Gastroesophageal sphincter (tissue), 4 donors: ENCODE measurements around the gene YWHAE. TPM values are rescaled to one million over a fixed set of nuclear protein-coding genes. Genes with fewer than 3 reads are reported as not detected.

Source experiments
- ATAC-seq: fragments of 150-250 bp; one replicate; pipeline ENCODE4 v1.9.1; 2016; ENCODE audit warnings: mild to moderate bottlenecking, moderate library complexity
- H3K27ac ChIP-seq, 4 donors: fragments of 200-600 bp; sonication (generic) in 3 of 4; 1 replicate in 3 of 4; 2 replicates in 1 of 4; pipeline ENCODE4 v1.5.1; 2016 to 2019
- H3K27me3 ChIP-seq: fragments of 200-600 bp; sonication (generic); one replicate; pipeline ENCODE4 v1.5.1; 2019
- H3K36me3 ChIP-seq, 2 donors: fragments of 200-600 bp; sonication (generic); one replicate each; pipeline ENCODE4 v1.5.1; 2019; ENCODE audit warnings: control low read depth in 1 of 2
- H3K4me1 ChIP-seq, 3 donors: fragments of 200-600 bp; sonication (generic); 1 replicate in 2 of 3; 2 replicates in 1 of 3; pipeline ENCODE4 v1.5.1; 2016 to 2019; ENCODE audit warnings: control low read depth in 2 of 3
- H3K4me3 ChIP-seq, 2 donors: fragments of 200-600 bp; sonication (generic); one replicate each; pipeline ENCODE4 v1.5.1; 2019; ENCODE audit warnings: mild to moderate bottlenecking in 1 of 2, moderate library complexity in 1 of 2
- H3K9me3 ChIP-seq, 3 donors: fragments of 200-600 bp; sonication (generic); one replicate each; pipeline ENCODE4 v1.5.1; 2017 to 2019; ENCODE audit warnings: control low read depth in 2 of 3
- EP300 ChIP-seq: sonication (generic); formaldehyde crosslinking; IDR thresholded peaks from one replicate; pipeline ENCODE4 v1.6.1; 2017; ENCODE audit warnings: antibody characterized with exemption, mild to moderate bottlenecking
- POLR2A ChIP-seq, 2 donors: fragments of 450-650 bp; IDR thresholded peaks; one replicate each; pipeline ENCODE4 v1.6.1; 2017; ENCODE audit warnings: antibody characterized with exemption in 2 of 2, mild to moderate bottlenecking in 2 of 2, moderate library complexity in 1 of 2
- POLR2AphosphoS5 ChIP-seq: sonication (generic); formaldehyde crosslinking; IDR thresholded peaks from one replicate; pipeline ENCODE4 v1.6.1; 2017; ENCODE audit warnings: antibody characterized with exemption
- WGBS, 2 donors: methylation state at CpG; one replicate each; pipeline ENCODE4 v1.1.5; 2018; ENCODE audit warnings: low coverage in 1 of 2; 5-methylcytosine and 5-hydroxymethylcytosine counted together
- total RNA-seq, 4 donors: library from RNA; depleted of rRNA; stranded (reverse); fragments of >200 nt; gene quantifications; one replicate each; pipeline ENCODE4 v1.1.0, GENCODE V29; 2016
- TF ChIP-seq, protein P1 (sequence below), 4 experiments: fragments of 200-600 bp in 2 of 4; fragments of 450-650 bp in 2 of 4; sonication (generic) in 1 of 4; IDR thresholded peaks; one replicate each; pipeline ENCODE4 v1.5.1; 2017 to 2019; ENCODE audit warnings: antibody characterized with exemption in 4 of 4, mild to moderate bottlenecking in 2 of 4, moderate library complexity in 2 of 4

Gene YWHAE
- total RNA-seq, 4 donors from 2014 or later = 359 to 456 (median 398) TPM

DNA sequence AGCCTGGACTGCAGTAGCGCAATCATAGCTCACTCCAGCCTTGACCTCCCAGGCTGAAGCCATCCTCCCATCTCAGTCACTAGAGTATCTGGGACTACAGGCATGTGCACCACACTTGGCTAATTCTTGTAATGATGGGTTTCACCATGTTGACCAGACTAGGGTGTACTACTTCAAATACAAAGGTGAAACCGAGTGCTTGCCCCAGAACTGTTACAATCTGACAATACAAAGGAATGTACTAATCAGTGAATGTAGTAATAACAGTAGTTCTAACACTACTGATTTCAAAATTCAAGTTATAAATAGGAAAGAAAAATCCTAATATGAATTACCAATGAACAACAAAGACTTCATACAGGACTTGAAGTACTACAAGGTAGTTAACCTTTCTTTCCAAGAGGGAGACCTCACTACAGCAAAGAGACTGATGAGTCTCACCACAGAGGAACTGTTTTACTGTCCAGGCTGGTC is 31.6 kb upstream of the YWHAE start:
- TF ChIP-seq POLR2A (IDR thresholded peaks at IDR 0.05) (no peak), POLR2AphosphoS5 (no peak), EP300 (no peak)
- TF ChIP-seq, protein P1, sequence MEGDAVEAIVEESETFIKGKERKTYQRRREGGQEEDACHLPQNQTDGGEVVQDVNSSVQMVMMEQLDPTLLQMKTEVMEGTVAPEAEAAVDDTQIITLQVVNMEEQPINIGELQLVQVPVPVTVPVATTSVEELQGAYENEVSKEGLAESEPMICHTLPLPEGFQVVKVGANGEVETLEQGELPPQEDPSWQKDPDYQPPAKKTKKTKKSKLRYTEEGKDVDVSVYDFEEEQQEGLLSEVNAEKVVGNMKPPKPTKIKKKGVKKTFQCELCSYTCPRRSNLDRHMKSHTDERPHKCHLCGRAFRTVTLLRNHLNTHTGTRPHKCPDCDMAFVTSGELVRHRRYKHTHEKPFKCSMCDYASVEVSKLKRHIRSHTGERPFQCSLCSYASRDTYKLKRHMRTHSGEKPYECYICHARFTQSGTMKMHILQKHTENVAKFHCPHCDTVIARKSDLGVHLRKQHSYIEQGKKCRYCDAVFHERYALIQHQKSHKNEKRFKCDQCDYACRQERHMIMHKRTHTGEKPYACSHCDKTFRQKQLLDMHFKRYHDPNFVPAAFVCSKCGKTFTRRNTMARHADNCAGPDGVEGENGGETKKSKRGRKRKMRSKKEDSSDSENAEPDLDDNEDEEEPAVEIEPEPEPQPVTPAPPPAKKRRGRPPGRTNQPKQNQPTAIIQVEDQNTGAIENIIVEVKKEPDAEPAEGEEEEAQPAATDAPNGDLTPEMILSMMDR (IDR thresholded peaks at IDR 0.05) = no peak
- Histone ChIP-seq H3K4me3 (no peak overlapping the region), H3K4me1 (peaks cover 0 to 36% (median 0%) of the 10 kb centered on the region in 3 donors), H3K36me3 (peaks cover 0 to 82% of the 10 kb centered on the region in 2 donors), H3K27ac (no peak overlapping the region), H3K9me3 (no peaks in the 10 kb centered on the region), H3K27me3 (no peaks in the 10 kb centered on the region)
- 73 to 80% methylated on average over 2 of the region's 2 CpGs for WGBS, 2 donors
- no peak for ATAC-seq

DNA sequence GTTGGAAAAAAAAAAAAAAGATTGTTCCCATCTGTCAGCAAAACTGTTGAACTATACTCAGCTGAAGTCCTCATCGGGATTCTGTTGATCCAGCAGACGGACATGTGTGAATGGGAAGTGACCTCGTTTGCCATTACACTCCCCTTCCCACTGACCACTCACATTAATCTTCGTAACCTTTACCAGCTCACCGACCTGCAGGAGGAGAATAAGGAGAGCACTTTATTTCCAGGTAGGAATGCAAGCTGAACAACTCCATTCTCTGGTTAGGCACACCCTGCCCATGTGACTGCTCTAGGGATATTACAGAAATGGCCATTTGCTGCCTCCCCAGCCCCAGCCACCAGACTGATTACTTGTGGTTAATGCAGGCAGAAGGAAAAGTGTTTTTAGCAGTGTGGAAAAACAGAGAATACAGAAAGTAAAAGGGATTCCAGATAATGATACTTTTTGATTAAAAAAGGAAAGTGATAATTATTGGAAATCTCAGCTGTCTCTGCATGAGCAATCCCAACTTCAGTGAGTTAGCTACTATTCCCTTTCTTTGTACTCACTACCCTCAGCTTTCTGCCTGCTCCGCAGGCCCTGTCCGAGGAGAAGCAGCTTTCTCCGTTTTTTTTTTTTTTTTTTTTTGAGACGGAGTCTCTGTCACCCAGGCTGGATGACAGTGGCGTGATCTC is 23.6 kb upstream of the YWHAE start:
- peaks cover 0 to 89% of the 10 kb centered on the region in 2 donors for H3K36me3 ChIP-seq
- H3K27ac ChIP-seq = peak overlapping the region in 2 of 4 donors; percentile 0 to 12
- no peaks in the 10 kb centered on the region for H3K9me3 ChIP-seq
- no peak overlapping the region for H3K4me3 ChIP-seq
- H3K27me3 ChIP-seq = no peaks in the 10 kb centered on the region
- peaks cover 0 to 21% (median 0%) of the 10 kb centered on the region in 3 donors for H3K4me1 ChIP-seq
- ATAC-seq = no peak
- 41 to 49% methylated on average over 4 to 8 of the region's 10 CpGs for WGBS, 2 donors
- TF ChIP-seq POLR2AphosphoS5 = no peak
- no peak for TF ChIP-seq POLR2A (IDR thresholded peaks at IDR 0.05)
- TF ChIP-seq EP300 = no peak
- TF ChIP-seq, protein P1 (IDR thresholded peaks at IDR 0.05) = no peak

DNA sequence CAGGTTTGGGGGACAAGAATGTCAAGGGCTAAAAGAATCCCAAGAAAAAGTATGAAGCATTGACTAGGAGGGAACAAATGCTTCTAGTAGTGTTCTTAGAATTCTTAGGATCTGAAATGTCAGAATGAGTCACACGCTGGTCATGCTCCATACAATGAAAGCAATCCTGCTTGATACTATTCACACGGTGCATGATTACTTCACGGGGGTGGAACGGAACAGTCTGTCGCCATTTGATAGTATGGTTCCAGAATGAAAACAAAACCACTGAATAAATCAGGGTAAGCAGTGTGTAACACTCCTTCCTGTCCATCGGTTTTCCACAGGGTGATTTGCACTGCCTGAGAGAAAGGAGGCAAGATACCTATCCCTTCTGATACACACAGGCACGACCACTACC is 22.9 kb upstream of the YWHAE start:
- Histone ChIP-seq H3K27me3 (no peaks in the 10 kb centered on the region), H3K4me3 (no peak overlapping the region), H3K36me3 (peaks cover 0 to 90% of the 10 kb centered on the region in 2 donors), H3K9me3 (no peaks in the 10 kb centered on the region), H3K4me1 (peaks cover 0 to 21% (median 0%) of the 10 kb centered on the region in 3 donors), H3K27ac (peak overlapping the region in 3 of 4 donors; percentile 0 to 43 (median 13))
- 33 to 60% methylated on average over 2 to 7 of the region's 7 CpGs for WGBS, 2 donors
- TF ChIP-seq POLR2A (IDR thresholded peaks at IDR 0.05) = no peak
- no peak for TF ChIP-seq EP300
- TF ChIP-seq, protein P1 (IDR thresholded peaks at IDR 0.05) = no peak
- peak; percentile 66 for TF ChIP-seq POLR2AphosphoS5
- ATAC-seq = no peak

DNA sequence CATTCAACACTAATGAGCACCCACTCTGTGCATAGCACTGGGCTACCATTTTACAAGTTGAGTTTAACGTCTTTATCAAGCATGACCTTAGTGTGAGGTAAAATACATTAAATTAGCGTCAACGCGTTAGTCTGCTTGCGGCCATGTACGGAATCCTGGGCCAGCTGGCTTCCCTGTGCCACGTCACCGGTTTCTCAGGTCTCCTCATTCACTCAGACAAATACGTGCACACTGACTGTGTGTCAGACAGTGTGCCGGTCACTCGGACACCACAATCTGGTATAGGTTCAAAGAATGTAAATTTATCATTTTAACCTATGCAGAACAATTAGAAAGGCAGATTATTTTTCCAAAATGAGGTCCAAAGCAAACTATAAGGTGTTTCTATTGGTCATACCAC is 21.4 kb upstream of the YWHAE start:
- H3K4me3 ChIP-seq = no peak overlapping the region
- H3K4me1 ChIP-seq = peaks cover 0 to 21% (median 0%) of the 10 kb centered on the region in 3 donors
- H3K27me3 ChIP-seq = no peaks in the 10 kb centered on the region
- peaks cover 0 to 89% of the 10 kb centered on the region in 2 donors for H3K36me3 ChIP-seq
- H3K27ac ChIP-seq = no peak overlapping the region
- no peak for ATAC-seq
- TF ChIP-seq POLR2A (IDR thresholded peaks at IDR 0.05) (no peak), EP300 (no peak), POLR2AphosphoS5 (no peak)
- TF ChIP-seq, protein P1 (IDR thresholded peaks at IDR 0.05) = no peak
- no peaks in the 10 kb centered on the region for H3K9me3 ChIP-seq
- WGBS, 2 donors = 90 to 92% methylated on average over 11 of the region's 11 CpGs

DNA sequence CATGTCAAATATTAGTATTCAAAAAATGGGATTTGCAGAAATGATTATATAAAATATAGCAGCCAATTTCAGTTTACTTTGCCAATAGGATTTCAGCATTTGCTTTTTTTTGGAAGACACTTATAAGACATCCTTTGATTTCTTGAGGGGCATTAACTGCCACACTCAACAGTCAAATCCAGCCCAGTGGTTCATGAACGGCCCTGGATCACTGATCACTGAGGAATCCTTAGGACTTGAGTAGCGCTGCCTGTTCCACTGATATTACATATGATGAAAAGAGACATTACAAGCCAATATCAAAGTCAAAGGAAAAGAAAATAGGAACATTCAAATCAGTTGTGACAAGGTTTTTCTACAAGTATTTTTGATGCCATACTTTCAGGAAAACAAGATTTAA is 21.0 kb upstream of the YWHAE start:
- Histone ChIP-seq H3K4me3 (no peak overlapping the region), H3K36me3 (peaks cover 0 to 86% of the 10 kb centered on the region in 2 donors), H3K9me3 (no peaks in the 10 kb centered on the region), H3K4me1 (peaks cover 0 to 21% (median 0%) of the 10 kb centered on the region in 3 donors), H3K27ac (no peak overlapping the region), H3K27me3 (no peaks in the 10 kb centered on the region)
- WGBS, 2 donors = 72 to 89% methylated on average over 2 of the region's 2 CpGs
- TF ChIP-seq, protein P1 (IDR thresholded peaks at IDR 0.05) = no peak
- TF ChIP-seq POLR2AphosphoS5 = no peak
- TF ChIP-seq EP300 = no peak
- no peak for TF ChIP-seq POLR2A (IDR thresholded peaks at IDR 0.05)
- ATAC-seq = no peak
